Muscle of leg (tissue), 11 donors: ENCODE measurements around the gene C1GALT1C1L. TPM values are rescaled to one million over a fixed set of nuclear protein-coding genes. Genes with fewer than 3 reads are reported as not detected.
"Not testable (repeated sequence)": the region's sequence is repeated elsewhere in the genome, so short reads cannot be mapped to it uniquely, and the experiment has no call there.

Experiments used
- DNase-seq: peaks from one replicate; pipeline ENCODE4 v3.0.0; 2013
- H3K27ac ChIP-seq: one replicate; pipeline ENCODE4 v1.5.1; 2013; ENCODE audit warnings: mild to moderate bottlenecking, low read length, control low read depth
- H3K27me3 ChIP-seq: one replicate; pipeline ENCODE4 v1.6.1; 2013; ENCODE audit warnings: low read length; ENCODE audit not compliant: control insufficient read depth, insufficient read depth
- H3K36me3 ChIP-seq: one replicate; pipeline ENCODE4 v1.6.1; 2013; ENCODE audit warnings: low read length; ENCODE audit not compliant: control insufficient read depth, insufficient read depth
- H3K4me1 ChIP-seq: one replicate; pipeline ENCODE4 v1.6.1; 2013; ENCODE audit warnings: low read length; ENCODE audit not compliant: control insufficient read depth, insufficient read depth
- H3K4me3 ChIP-seq: one replicate; pipeline ENCODE4 v1.5.1; 2013; ENCODE audit warnings: low read length, control low read depth
- H3K9me3 ChIP-seq: replicated peaks from 2 replicates; pipeline ENCODE4 v1.6.1; 2013; ENCODE audit warnings: low read depth, low read length; ENCODE audit not compliant: control insufficient read depth
- WGBS: methylation state at CpG from one replicate; pipeline ENCODE4 v1.1.5; 2013; ENCODE audit warnings: missing lambda C conversion rate; ENCODE audit not compliant: insufficient coverage; 5-methylcytosine and 5-hydroxymethylcytosine counted together
- polyA plus RNA-seq, 8 donors: library from polyadenylated mRNA; unstranded; fragments of 120-200 nt; gene quantifications; one replicate each; pipeline versions ENCODE4 v1.2.1 to v1.2.3, GENCODE V29; 2013; ENCODE audit warnings: inconsistent platforms in 1 of 8, low replicate concordance in 1 of 8; ENCODE audit not compliant: insufficient read length in 8 of 8, insufficient read depth in 1 of 8
- total RNA-seq: library from RNA; stranded (reverse); fragments of 120-200 nt; gene quantifications from one replicate; pipeline ENCODE4 v1.2.4, GENCODE V29; 2013

Gene C1GALT1C1L
- total and polyA plus RNA-seq, 9 donors, result 1.2 to 2.2 (median 1.5) TPM

- H3K27ac ChIP-seq, result no peak overlapping the region
- no peaks in the 10 kb centered on the region for H3K4me1 ChIP-seq
- no peaks in the 10 kb centered on the region for H3K9me3 ChIP-seq
- H3K36me3 ChIP-seq, result no peaks in the 10 kb centered on the region
- no peak for DNase-seq
- H3K4me3 ChIP-seq, result no peak overlapping the region
- no CpG with 5 or more reads among the region's 3 CpGs for WGBS
- no peaks in the 10 kb centered on the region for H3K27me3 ChIP-seq
These were observed 19.0 kb downstream of the C1GALT1C1L start for GRCh38 chr2:43657241-43657640.

GRCh38 chr2:43653506-43653905 lies 22.7 kb downstream of the C1GALT1C1L start:
- DNase-seq, result no peak
- peaks cover 2% of the 10 kb centered on the region for H3K4me1 ChIP-seq
- no peak overlapping the region for H3K27ac ChIP-seq
- no peaks in the 10 kb centered on the region for H3K9me3 ChIP-seq
- 86% methylated on average over 2 of the region's 2 CpGs for WGBS
- no peak overlapping the region for H3K4me3 ChIP-seq
- H3K27me3 ChIP-seq, result no peaks in the 10 kb centered on the region
- no peaks in the 10 kb centered on the region for H3K36me3 ChIP-seq

DNA sequence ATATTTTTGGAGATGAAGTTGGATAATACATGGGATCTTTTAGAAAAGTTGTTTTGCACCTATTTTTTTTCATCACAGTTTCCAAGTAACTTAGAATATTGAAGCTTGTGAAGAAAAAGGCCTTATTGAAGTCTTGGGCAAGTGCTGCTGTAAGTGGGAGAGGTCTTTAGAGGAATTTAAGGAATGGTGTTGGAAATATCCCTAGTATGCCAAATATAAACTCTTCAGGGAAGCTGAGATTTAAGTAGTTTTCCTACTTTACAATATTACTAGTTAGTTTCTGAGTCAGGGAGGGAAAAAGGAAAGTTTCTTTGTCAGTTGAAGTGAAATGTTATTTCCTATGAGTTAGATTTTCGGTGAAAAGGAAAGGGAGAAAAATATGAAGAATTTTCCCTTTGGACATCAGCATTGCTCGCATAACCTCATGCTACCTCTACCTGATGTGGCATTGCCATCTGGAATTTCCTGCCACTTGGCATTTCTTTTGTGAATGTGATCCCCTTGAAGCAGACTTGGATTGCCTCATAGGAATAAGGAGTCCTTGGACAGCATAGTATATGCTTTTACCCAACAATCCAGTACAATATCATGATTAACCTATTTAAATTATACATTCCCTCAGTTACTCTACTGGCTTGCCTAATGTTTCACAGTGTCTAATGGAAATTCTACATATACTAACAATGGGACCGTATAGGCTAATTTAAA lies 27.1 kb downstream of the C1GALT1C1L start:
- no peaks in the 10 kb centered on the region for H3K9me3 ChIP-seq
- no peaks in the 10 kb centered on the region for H3K27me3 ChIP-seq
- DNase-seq, result peak; percentile 91
- peak overlapping the region; percentile 80 for H3K27ac ChIP-seq
- peaks cover 2% of the 10 kb centered on the region for H3K4me1 ChIP-seq
- no peaks in the 10 kb centered on the region for H3K36me3 ChIP-seq
- WGBS, result 80% methylated on average over 1 of the region's 3 CpGs
- no peak overlapping the region for H3K4me3 ChIP-seq

GRCh38 chr2:43643680-43644079 lies 32.5 kb downstream of the C1GALT1C1L start:
- Histone ChIP-seq H3K4me1 (no peaks in the 10 kb centered on the region), H3K4me3 (no peak overlapping the region), H3K9me3 (peaks cover 4% of the 10 kb centered on the region), H3K27ac (no peak overlapping the region), H3K27me3 (no peaks in the 10 kb centered on the region), H3K36me3 (no peaks in the 10 kb centered on the region)
- DNase-seq, result no peak
- WGBS, result no CpG with 5 or more reads among the region's 1 CpG

- Histone ChIP-seq H3K27ac (no peak overlapping the region), H3K4me3 (no peak overlapping the region)
- WGBS, result no CpG with 5 or more reads among the region's 2 CpGs
These were observed 33.9 kb downstream of the C1GALT1C1L start for GRCh38 chr2:43642363-43642762.

GRCh38 chr2:43637030-43637803 lies 39.0 kb downstream of the C1GALT1C1L start, which contains the start of gene PLEKHH2:
PLEKHH2 (plus strand) TSS chr2:43637260; CDS start chr2:43644674, 7,414 bp downstream.
- H3K4me3 ChIP-seq, result peak within 1 kb of the TSS; percentile 74
- peaks cover 9% of the 10 kb centered on the region for H3K4me1 ChIP-seq
- no peaks in the 10 kb centered on the region for H3K36me3 ChIP-seq
- peaks cover 4% of the 10 kb centered on the region for H3K9me3 ChIP-seq
- H3K27ac ChIP-seq, result peak within 1 kb of the TSS; percentile 69
- H3K27me3 ChIP-seq, result peaks cover 12% of the 10 kb centered on the region
- under 1% methylated on average over 75 of the region's 75 CpGs for WGBS
- peak; percentile 94 for DNase-seq

More at GRCh38 chr2:43642363-43642762, 33.9 kb downstream of the C1GALT1C1L start:
- DNase-seq, result no peak
- Histone ChIP-seq H3K27me3 (peaks cover 3% of the 10 kb centered on the region), H3K4me1 (peaks cover 4% of the 10 kb centered on the region), H3K36me3 (no peaks in the 10 kb centered on the region), H3K9me3 (peaks cover 4% of the 10 kb centered on the region)

DNA sequence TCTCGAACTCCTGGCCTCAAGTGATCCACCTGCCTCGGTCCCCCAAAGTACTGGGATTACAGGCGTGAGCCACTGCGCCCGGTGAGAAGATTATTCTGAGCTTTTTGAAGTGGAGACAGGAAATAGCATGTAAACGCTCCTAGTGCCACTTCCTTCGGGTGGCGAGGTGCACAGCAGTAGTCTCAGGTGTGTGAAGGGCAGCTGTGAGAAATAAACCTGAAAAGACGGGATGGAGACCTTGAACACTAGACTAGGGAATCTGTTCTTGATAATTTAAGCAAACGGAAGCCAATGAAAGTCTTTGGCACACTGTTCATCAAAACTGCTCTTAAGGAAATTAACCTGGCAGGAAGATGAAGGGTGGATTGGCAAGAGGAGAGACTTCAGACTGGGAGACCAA lies 39.6 kb downstream of the C1GALT1C1L start:
- Histone ChIP-seq H3K4me1 (peaks cover 9% of the 10 kb centered on the region), H3K36me3 (no peaks in the 10 kb centered on the region), H3K27ac (no peak overlapping the region), H3K27me3 (peaks cover 12% of the 10 kb centered on the region), H3K9me3 (peaks cover 4% of the 10 kb centered on the region), H3K4me3 (peak overlapping the region; percentile 74)
- WGBS, result 35% methylated on average over 10 of the region's 10 CpGs
- DNase-seq, result no peak

GRCh38 chr2:43636153-43636552 lies 40.1 kb downstream of the C1GALT1C1L start:
- peaks cover 12% of the 10 kb centered on the region for H3K27me3 ChIP-seq
- H3K27ac ChIP-seq, H3K9me3 ChIP-seq, H3K4me3 ChIP-seq, DNase-seq, H3K36me3 ChIP-seq, H3K4me1 ChIP-seq: not testable (repeated sequence)
- WGBS, result 94% methylated on average over 6 of the region's 12 CpGs

GRCh38 chr2:43634604-43635306 lies 41.5 kb downstream of the C1GALT1C1L start:
- no CpG with 5 or more reads among the region's 6 CpGs for WGBS
- H3K4me1 ChIP-seq, result peaks cover 9% of the 10 kb centered on the region
- H3K27ac ChIP-seq, result peak overlapping the region; percentile 55
- H3K4me3 ChIP-seq, result no peak overlapping the region
- no peaks in the 10 kb centered on the region for H3K36me3 ChIP-seq
- H3K27me3 ChIP-seq, result peaks cover 12% of the 10 kb centered on the region
- peak; percentile 86 for DNase-seq
- H3K9me3 ChIP-seq, result peaks cover 4% of the 10 kb centered on the region
